ENCODE measurements around the gene H1-8. TPM values are rescaled to one million over a fixed set of nuclear protein-coding genes. Genes with fewer than 3 reads are reported as not detected.

H1-8 gene
- total RNA-seq, 1 donor from 2014 or later: not detected

- DNase-seq (ENCODE audit: low read depth): no peak
- no peak for TF ChIP-seq CTCF (conservative IDR thresholded peaks at IDR 0.05; ENCODE audit: low read depth, low read length)
- H3K4me3 ChIP-seq (ENCODE audit: low read depth, low read length): no peak overlapping the region
Measured at GRCh38 chr3:129562803-129563202, 19.8 kb downstream of the H1-8 start.

GRCh38 chr3:129563332-129563731 is 20.4 kb downstream of the H1-8 start:
- no peak overlapping the region for H3K4me3 ChIP-seq (ENCODE audit: low read depth, low read length)
- DNase-seq (ENCODE audit: low read depth): no peak
- TF ChIP-seq CTCF (conservative IDR thresholded peaks at IDR 0.05; ENCODE audit: low read depth, low read length): no peak

GRCh38 chr3:129563850-129564535 is 21.0 kb downstream of the H1-8 start:
- no peak overlapping the region for H3K4me3 ChIP-seq (ENCODE audit: low read depth, low read length)
- no peak for DNase-seq (ENCODE audit: low read depth)
- TF ChIP-seq CTCF (conservative IDR thresholded peaks at IDR 0.05; ENCODE audit: low read depth, low read length): no peak

- TF ChIP-seq CTCF (conservative IDR thresholded peaks at IDR 0.05; ENCODE audit: low read depth, low read length): no peak
- no peak overlapping the region for H3K4me3 ChIP-seq (ENCODE audit: low read depth, low read length)
- no peak for DNase-seq (ENCODE audit: low read depth)
Measured at GRCh38 chr3:129564981-129565644, 22.1 kb downstream of the H1-8 start.

- DNase-seq (ENCODE audit: low read depth): no peak
- no peak for TF ChIP-seq CTCF (conservative IDR thresholded peaks at IDR 0.05; ENCODE audit: low read depth, low read length)
- H3K4me3 ChIP-seq (ENCODE audit: low read depth, low read length): no peak overlapping the region
Measured at GRCh38 chr3:129565902-129566301, 22.9 kb downstream of the H1-8 start.

GRCh38 chr3:129567176-129567705 is 24.3 kb downstream of the H1-8 start:
- no peak for TF ChIP-seq CTCF (conservative IDR thresholded peaks at IDR 0.05; ENCODE audit: low read depth, low read length)
- no peak for DNase-seq (ENCODE audit: low read depth)
- H3K4me3 ChIP-seq (ENCODE audit: low read depth, low read length): no peak overlapping the region

All from epithelial cell of proximal tubule (primary cell).